AG09319 (cell line): ENCODE results near the gene EPHB4.
A peak's percentile ranks its signal among the peaks of the same experiment; 100 is the strongest.

Experiments used
- DNase-seq: peaks from one replicate; pipeline ENCODE4 v3.0.0-alpha.2; 2010; ENCODE audit warnings: low read depth; ENCODE audit errors: extremely low read depth
- TF ChIP-seq, protein P1 (sequence below): IDR thresholded peaks from 2 replicates; pipeline ENCODE4 v1.5.1; 2011; ENCODE audit warnings: low read depth, mild to moderate bottlenecking, inconsistent platforms, low read length, moderate library complexity

EPHB4 gene

DNA sequence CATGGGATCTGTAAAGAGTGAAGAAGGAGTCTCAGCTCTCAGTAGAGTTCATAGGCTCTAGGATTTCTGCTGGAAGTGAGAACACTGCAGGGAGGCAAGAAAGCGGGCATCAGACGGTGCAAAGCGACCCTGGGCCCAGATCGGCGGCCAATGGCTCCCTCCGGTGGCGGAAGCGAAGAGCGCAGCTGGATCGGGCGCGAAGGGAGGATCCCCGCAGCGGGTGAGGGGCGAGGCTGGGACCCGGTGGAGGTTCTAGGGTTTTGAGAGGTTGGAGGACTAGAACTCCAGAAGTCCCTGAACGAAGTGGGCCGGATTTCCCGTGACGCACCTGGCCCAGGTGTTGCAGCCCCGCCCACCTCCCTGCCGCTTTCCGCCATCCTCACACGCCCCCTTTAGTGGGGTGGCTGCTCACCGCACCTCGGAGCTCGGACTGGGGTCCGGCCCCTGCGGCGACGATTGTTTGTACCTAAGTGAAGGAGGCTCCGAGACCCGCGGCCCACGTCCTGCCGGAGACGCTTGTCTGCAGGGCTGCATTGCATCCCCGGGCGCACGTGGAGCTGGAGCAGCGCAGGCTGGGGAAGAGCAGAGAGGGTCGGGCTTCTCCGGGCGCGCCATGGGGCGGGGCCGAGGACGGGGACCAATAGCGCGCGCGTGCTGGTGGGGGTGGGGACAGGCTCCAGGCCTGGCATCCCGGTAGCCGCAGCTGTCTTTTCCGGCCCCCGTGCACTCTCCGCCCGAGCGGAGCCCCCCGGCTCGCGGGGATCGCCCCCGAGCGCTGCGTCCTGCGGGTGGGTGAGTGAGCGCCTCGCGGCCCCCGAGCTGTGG, 24.9 kb upstream of the EPHB4 start, which contains the start of gene SLC12A9:
Gene SLC12A9 (plus strand): TSS at position 666 of the 825 bp plus-strand sequence. CDS start 1,485 bp downstream, outside the sequence.
- DNase-seq: peak; percentile 64
- TF ChIP-seq, protein P1, sequence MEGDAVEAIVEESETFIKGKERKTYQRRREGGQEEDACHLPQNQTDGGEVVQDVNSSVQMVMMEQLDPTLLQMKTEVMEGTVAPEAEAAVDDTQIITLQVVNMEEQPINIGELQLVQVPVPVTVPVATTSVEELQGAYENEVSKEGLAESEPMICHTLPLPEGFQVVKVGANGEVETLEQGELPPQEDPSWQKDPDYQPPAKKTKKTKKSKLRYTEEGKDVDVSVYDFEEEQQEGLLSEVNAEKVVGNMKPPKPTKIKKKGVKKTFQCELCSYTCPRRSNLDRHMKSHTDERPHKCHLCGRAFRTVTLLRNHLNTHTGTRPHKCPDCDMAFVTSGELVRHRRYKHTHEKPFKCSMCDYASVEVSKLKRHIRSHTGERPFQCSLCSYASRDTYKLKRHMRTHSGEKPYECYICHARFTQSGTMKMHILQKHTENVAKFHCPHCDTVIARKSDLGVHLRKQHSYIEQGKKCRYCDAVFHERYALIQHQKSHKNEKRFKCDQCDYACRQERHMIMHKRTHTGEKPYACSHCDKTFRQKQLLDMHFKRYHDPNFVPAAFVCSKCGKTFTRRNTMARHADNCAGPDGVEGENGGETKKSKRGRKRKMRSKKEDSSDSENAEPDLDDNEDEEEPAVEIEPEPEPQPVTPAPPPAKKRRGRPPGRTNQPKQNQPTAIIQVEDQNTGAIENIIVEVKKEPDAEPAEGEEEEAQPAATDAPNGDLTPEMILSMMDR: peak; percentile 91

DNA sequence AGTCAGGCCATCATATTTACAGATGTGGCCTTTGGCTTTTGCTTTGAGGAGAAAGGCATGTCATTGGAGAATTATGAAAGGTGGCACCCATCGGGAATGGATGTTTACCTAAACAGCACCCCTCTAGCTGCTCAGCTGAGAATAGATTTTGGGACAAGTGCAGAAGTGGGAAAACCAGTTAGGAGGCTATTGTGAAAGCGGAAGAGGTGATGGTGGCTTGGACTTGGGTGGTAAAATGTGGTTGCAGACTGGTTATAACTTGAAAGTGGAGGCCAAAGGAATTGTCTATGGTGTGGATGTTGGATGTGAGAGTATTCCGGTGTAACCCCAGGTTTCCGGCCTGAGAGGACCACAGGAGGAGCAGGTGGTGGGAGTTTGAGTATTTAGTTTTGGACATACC, 20.0 kb upstream of the EPHB4 start:
- TF ChIP-seq, protein P1: no peak
- no peak for DNase-seq

- no peak for DNase-seq
- TF ChIP-seq, protein P1: no peak
Measured at GRCh38 chr7:100840470-100841100, 13.3 kb upstream of the EPHB4 start.

- no peak for DNase-seq
- TF ChIP-seq, protein P1: no peak
Measured at GRCh38 chr7:100839361-100839760, 12.0 kb upstream of the EPHB4 start.

GRCh38 chr7:100837099-100837836, 9.9 kb upstream of the EPHB4 start:
- TF ChIP-seq, protein P1: no peak; the same call in 1 of the 2 replicates
- peak; percentile 73 for DNase-seq

- no peak for DNase-seq
- TF ChIP-seq, protein P1: no peak
Measured at GRCh38 chr7:100836812-100837098, 9.4 kb upstream of the EPHB4 start.
